GM12864 (cell line): ENCODE results near the gene CNDP1.

ENCODE experiments used
- DNase-seq: peaks from one replicate; pipeline ENCODE4 v3.0.0-alpha.2; 2011; ENCODE audit warnings: low read depth
- H3K4me3 ChIP-seq: 2 replicates; pipeline ENCODE4 v1.5.1; 2011; ENCODE audit warnings: mild to moderate bottlenecking, low read depth, low read length, control low read depth
- CTCF ChIP-seq: IDR thresholded peaks from 2 replicates; pipeline ENCODE4 v1.5.1; 2011; ENCODE audit warnings: low read depth, mild to moderate bottlenecking, moderate library complexity, low read length, control low read depth, inconsistent platforms; ENCODE audit errors: missing control alignments

The CNDP1 gene

GRCh38 chr18:74579496-74580065, 45.3 kb downstream of the CNDP1 start:
- no peak for TF ChIP-seq CTCF
- no peak overlapping the region for H3K4me3 ChIP-seq
- no peak for DNase-seq

- DNase-seq = no peak
- TF ChIP-seq CTCF = no peak
- H3K4me3 ChIP-seq = no peak overlapping the region
These were observed 48.3 kb downstream of the CNDP1 start for GRCh38 chr18:74582642-74583041.

- no peak for TF ChIP-seq CTCF
- no peak for DNase-seq
- H3K4me3 ChIP-seq = no peak overlapping the region
These were observed 53.1 kb downstream of the CNDP1 start for GRCh38 chr18:74587441-74587840.

- no peak overlapping the region for H3K4me3 ChIP-seq
These were observed 54.7 kb downstream of the CNDP1 start for GRCh38 chr18:74589021-74589420.

GRCh38 chr18:74589811-74590210, 55.5 kb downstream of the CNDP1 start:
- DNase-seq = no peak
- TF ChIP-seq CTCF = no peak
- H3K4me3 ChIP-seq = no peak overlapping the region

More at GRCh38 chr18:74589021-74589420, 54.7 kb downstream of the CNDP1 start:
- TF ChIP-seq CTCF = no peak
- no peak for DNase-seq

- no peak for DNase-seq
- H3K4me3 ChIP-seq = no peak overlapping the region
- no peak for TF ChIP-seq CTCF
These were observed 56.4 kb downstream of the CNDP1 start for GRCh38 chr18:74590671-74591070.

GRCh38 chr18:74595431-74595830, 61.1 kb downstream of the CNDP1 start:
- no peak for TF ChIP-seq CTCF
- DNase-seq = no peak
- no peak overlapping the region; the same call in 1 of the 2 replicates for H3K4me3 ChIP-seq
